ENCODE measurements around the gene HERC4. TPM values are rescaled to one million over a fixed set of nuclear protein-coding genes. Genes with fewer than 3 reads are reported as not detected.

The HERC4 gene
- total and polyA plus RNA-seq, 9 of the 15 experiments (the other 6 are each of a cell fraction or from before 2014, with no cell fraction given) = 12.5 to 33.5 (median 22.8) TPM

- H3K4me3 ChIP-seq = no peak overlapping the region
- DNase-seq (ENCODE audit: extremely low read depth in 1 of 4, low spot score in 3 of 4) = no peak
- no peaks in the 10 kb centered on the region for H3K9me3 ChIP-seq (replicated peaks; ENCODE audit: control insufficient read depth, insufficient read depth, low read depth, low read length)
- H3K36me3 ChIP-seq (ENCODE audit: control insufficient read depth, insufficient read depth, low read length) = peaks cover 17% of the 10 kb centered on the region
- no peak for FAIRE-seq
- ATAC-seq = no peak
- no peak for TF ChIP-seq ZNF165 (CRISPR knock-in tag; IDR thresholded peaks at IDR 0.05; ENCODE audit: borderline replicate concordance)
- no peak for TF ChIP-seq CEBPZ (IDR thresholded peaks at IDR 0.05; ENCODE audit: borderline replicate concordance, low read depth, low read length)
- no peak for TF ChIP-seq SRSF7 (optimal IDR thresholded peaks at IDR 0.05; ENCODE audit: low read depth, low read length)
- no peak for TF ChIP-seq AFF1 (IDR thresholded peaks at IDR 0.05; ENCODE audit: low read depth in 1 of 2, partially characterized antibody in 2 of 2)
- TF ChIP-seq RBM22 (IDR thresholded peaks at IDR 0.05; ENCODE audit: low read depth, low read length, poor library complexity, severe bottlenecking) = no peak
- no peak for TF ChIP-seq U2AF2 (optimal IDR thresholded peaks at IDR 0.05; ENCODE audit: low read depth, low read length)
- TF ChIP-seq THRAP3 (IDR thresholded peaks at IDR 0.05; ENCODE audit: borderline replicate concordance) = no peak
- TF ChIP-seq IFI16 (CRISPR knock-in tag; IDR thresholded peaks at IDR 0.05) = no peak
- no peak for TF ChIP-seq ELK1 (CRISPR knock-in tag; IDR thresholded peaks at IDR 0.05)
- no peak for TF ChIP-seq NFXL1 (CRISPR knock-in tag; IDR thresholded peaks at IDR 0.05)
- no peak for TF ChIP-seq ZNF79 (CRISPR knock-in tag; IDR thresholded peaks at IDR 0.05; ENCODE audit: low read depth)
- no peak for TF ChIP-seq PCBP1 (IDR thresholded peaks at IDR 0.05; ENCODE audit: low read depth, low read length, poor library complexity, severe bottlenecking)
- no peak for TF ChIP-seq GTF2F1 (IDR thresholded peaks at IDR 0.05; ENCODE audit: low read depth, low read length)
- no peak for TF ChIP-seq ZNF408 (CRISPR knock-in tag; IDR thresholded peaks at IDR 0.05; ENCODE audit: low read depth)
- no peak for TF ChIP-seq ZNF23 (CRISPR knock-in tag; IDR thresholded peaks at IDR 0.05)
- no peak for TF ChIP-seq ZNF77 (CRISPR knock-in tag; IDR thresholded peaks at IDR 0.05)
- H3K4me1 ChIP-seq (replicated peaks in 1 of 2; ENCODE audit: control insufficient read depth in 2 of 2, insufficient read depth in 2 of 2, low read length in 2 of 2) = no peaks in the 10 kb centered on the region
- H3K27me3 ChIP-seq (ENCODE audit: control insufficient read depth in 2 of 2, insufficient read depth in 2 of 2, low read length in 2 of 2) = no peaks in the 10 kb centered on the region
- H4K20me1 ChIP-seq (replicated peaks; ENCODE audit: control insufficient read depth, insufficient read depth, low read length) = no peaks in the 10 kb centered on the region
- no peak overlapping the region for H3K4me2 ChIP-seq (ENCODE audit: insufficient read depth, low read length)
- no peak overlapping the region for H2AFZ ChIP-seq (ENCODE audit: low read depth, low read length)
- no TSS peak for BruUV-seq (replicated peaks)
- ChIA-PET CTCF (ENCODE audit: low intra/inter-chr PET ratio) (no interaction called here), POLR2A (interaction anchor here (1.0 to 1.3 kb wide), 2 partner anchors 11 to 13 kb away, joined by 4 read pairs; no protein-coding TSS in a partner anchor)
- no peaks in the 10 kb centered on the region for H3K9me1 ChIP-seq (ENCODE audit: control insufficient read depth, insufficient read depth, low read length)
- intact Hi-C loops (cut with micrococcal nuclease) = no loop called here
- no peaks in the 10 kb centered on the region for H3K79me2 ChIP-seq (ENCODE audit: control insufficient read depth, insufficient read depth, low read length)
- no peak overlapping the region for H3K9ac ChIP-seq (ENCODE audit: insufficient read depth in 1 of 2, low read depth in 2 of 2, low read length in 2 of 2)
- H3K27ac ChIP-seq (ENCODE audit: extremely low read depth, low read depth, low read length) = no peak overlapping the region
- in situ Hi-C loops (cut with MboI) = no loop called here
- 77% methylated on average over 5 of the region's 5 CpGs for WGBS (ENCODE audit: insufficient coverage, low coverage, missing lambda C conversion rate)
These were observed 151.5 kb downstream of the HERC4 start for GRCh38 chr10:67923551-67923950.
